GM12873 (cell line): ENCODE measurements around the gene MACROD2.

Experiments
- TF ChIP-seq, protein P1 (sequence below): IDR thresholded peaks from 2 replicates; pipeline ENCODE4 v1.5.1; 2012; ENCODE audit warnings: low read depth, mild to moderate bottlenecking, moderate library complexity, low read length, control low read depth; ENCODE audit not compliant: insufficient read depth; ENCODE audit errors: missing control alignments

The MACROD2 gene

DNA sequence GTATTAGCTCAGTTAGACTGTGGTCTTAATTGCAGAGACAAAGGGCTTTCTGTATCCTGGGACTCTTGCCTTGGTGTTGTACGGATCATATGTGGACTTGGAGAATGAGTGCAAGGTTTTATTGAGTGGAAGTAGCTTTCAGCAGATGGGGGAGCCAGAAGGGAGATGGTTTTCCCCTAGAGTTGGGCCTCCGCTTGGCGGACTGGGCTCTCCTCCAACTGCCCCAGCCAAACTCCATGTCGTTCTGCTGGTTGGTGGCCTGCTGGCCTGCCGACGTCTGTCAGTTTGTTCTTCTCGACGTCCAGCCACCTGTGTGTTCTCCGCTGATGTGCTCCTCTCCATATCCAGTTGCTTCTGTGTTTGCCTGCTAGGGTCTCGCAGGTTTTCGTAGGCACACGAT is 531.6 kb downstream of the MACROD2 start:
- TF ChIP-seq, protein P1, sequence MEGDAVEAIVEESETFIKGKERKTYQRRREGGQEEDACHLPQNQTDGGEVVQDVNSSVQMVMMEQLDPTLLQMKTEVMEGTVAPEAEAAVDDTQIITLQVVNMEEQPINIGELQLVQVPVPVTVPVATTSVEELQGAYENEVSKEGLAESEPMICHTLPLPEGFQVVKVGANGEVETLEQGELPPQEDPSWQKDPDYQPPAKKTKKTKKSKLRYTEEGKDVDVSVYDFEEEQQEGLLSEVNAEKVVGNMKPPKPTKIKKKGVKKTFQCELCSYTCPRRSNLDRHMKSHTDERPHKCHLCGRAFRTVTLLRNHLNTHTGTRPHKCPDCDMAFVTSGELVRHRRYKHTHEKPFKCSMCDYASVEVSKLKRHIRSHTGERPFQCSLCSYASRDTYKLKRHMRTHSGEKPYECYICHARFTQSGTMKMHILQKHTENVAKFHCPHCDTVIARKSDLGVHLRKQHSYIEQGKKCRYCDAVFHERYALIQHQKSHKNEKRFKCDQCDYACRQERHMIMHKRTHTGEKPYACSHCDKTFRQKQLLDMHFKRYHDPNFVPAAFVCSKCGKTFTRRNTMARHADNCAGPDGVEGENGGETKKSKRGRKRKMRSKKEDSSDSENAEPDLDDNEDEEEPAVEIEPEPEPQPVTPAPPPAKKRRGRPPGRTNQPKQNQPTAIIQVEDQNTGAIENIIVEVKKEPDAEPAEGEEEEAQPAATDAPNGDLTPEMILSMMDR, result no peak

DNA sequence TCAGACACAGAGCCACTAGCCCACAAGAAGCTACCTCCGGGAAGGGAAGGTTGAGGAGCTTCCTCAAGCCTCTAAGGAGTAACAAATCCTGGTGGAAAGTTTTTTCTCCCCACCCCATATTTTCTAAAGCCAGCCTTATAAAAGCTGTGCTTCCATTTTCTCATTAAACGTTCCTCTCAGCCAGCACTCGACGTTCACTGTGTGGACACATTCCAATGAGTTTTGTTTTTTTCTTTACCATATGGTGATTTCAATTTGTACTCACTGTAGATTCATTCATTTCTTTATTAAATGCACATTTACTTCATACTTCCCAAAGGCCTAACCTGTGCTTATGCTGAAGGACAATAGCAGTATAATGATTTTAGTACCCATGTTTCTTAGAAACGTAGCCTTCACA is 536.5 kb downstream of the MACROD2 start:
- TF ChIP-seq, protein P1, result no peak

DNA sequence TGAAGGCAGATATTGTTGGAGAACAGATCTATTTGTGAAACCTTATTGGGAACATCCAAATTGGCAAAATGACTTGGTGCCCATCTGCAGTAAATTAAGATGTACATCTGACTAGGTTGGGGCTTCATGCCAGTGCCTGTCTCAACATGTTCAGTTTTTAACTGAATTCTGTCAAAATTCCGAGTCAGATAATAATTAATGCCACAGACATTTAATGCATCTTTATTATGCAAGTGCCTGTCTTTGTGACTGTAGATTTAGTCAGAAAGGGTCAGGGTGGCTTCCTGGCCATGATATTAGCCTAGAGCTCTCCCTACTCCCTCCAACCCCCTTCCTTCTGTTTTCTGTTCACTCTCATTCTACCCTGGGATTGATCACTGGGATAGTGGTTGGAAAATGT is 541.4 kb downstream of the MACROD2 start:
- TF ChIP-seq, protein P1, result no peak

DNA sequence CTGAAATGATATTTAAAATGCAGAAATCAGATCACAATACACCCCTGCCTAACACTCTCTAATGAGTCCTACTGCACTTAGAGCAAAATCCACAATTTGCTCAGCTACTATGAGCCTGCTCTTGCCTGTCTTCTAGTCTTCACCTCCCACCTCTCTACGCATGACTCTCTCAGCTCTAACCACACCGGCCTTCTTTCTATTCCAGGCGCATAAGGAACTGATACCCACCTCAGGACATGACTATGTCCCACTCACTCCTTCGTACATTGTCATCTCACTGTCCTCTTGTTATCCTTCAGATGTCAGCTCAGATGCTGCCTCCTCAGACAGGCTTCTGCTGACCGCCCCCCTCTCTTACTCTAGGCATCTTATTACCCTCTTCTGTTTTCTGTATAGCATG is 543.1 kb downstream of the MACROD2 start:
- TF ChIP-seq, protein P1, result no peak

DNA sequence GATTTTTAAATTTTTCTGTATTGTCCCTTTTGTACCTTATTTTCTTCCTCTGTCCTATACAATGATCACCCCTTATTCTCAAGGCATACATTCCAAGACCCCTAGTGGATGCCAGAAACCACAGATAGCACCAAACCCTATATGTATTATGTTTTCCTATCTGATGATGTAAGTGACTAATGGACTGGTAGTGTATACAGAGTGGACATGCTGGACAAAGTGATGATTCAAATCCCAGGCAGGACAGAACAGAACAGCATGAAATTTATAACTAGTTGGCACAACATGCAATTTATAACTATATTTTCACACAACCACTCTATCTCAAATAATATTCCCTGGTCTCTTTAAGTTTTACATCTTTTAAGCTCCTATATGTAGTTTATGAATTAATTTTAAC is 547.7 kb downstream of the MACROD2 start:
- TF ChIP-seq, protein P1, result no peak

DNA sequence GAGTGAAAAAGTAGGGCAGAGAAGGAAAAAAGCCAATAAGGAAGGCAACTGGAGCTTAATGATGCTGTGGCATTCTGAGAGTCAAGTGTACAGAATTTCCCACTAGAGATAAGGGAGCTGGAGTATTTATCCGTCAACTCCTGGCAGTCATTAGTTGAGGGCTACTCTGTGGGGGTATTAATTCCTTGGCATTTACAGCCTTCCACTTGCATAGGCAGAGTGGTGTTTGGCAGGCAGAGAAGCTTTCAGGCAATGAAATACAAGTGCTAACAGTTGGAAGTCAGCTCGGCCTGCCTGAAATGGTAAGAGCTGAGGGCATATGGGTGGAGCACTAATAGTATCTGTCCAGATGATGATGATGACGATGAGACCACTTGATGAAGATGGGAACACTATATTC is 549.4 kb downstream of the MACROD2 start:
- TF ChIP-seq, protein P1, result no peak

DNA sequence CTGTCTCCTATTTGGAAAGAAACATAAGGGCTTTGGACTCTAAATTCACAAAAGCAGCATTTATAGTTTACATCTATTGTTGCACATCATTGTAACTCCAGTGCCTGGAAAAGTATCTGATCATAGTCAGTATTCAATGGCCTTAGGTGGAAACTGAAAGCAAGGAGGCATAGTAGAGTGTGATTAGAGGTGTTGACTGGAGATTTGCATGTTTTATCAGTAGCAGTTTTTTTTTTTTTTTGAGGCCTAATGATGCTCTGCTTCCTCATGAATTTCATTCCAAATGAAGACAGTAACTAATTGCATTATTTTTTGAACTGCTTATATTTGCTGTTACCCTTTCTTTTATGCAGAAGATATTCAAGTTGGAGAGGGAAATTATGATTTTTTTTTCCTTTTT is 555.3 kb downstream of the MACROD2 start:
- TF ChIP-seq, protein P1, result no peak

DNA sequence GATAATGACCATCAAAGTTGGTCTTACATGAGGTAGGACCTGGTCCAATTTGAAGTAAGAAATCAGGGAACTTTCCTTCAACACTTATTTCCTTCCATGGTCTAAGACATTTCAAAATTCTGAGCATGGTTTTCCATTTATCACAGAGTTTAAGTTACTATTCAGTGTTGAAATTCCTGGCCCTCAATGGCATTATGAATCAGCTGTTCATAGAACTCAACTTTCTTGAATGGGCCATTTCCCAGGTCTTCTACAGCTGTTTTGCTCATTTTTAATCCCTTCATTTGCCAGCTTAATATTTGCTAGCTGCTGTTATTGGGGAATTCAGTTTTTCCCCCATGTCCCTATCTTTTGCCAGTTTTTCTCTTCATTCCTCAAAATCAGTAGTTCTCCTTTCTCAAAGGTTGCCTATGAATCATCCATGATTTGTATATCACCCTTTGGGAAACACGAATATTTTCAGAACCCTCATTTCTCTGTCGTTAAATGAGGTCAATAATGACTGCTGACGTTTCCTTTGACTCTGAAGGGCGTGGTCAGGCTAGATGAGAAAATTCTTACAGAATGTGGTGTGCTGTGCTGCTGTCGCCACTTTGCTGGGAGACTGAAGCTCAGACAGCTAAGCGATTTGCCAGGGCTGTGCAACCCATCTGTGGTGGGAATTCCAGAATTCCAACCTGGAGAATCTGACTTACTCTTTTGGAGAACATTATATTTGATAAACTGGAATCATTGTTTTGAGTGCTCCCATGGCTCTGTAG is 558.6 kb downstream of the MACROD2 start:
- TF ChIP-seq, protein P1, result no peak
